ENCODE data around the gene MARCHF3. TPM values are rescaled to one million over a fixed set of nuclear protein-coding genes. Genes with fewer than 3 reads are reported as not detected.

Gene MARCHF3
- total RNA-seq, 4 donors from 2014 or later, result 23.4 to 53.7 (median 29.3) TPM

- intact Hi-C loops (cut with DNase I; ENCODE audit: low total_unique reads), result no loop called here
- 92 to 96% methylated on average over 6 of the region's 6 CpGs for WGBS, 2 donors
- TF ChIP-seq POLR2A (IDR thresholded peaks at IDR 0.05) (no peak), CTCF (IDR thresholded peaks at IDR 0.05) (no peak)
- H3K4me3 ChIP-seq (ENCODE audit: low read depth, poor library complexity, severe bottlenecking), result no peak overlapping the region
- no peak for DNase-seq (ENCODE audit: low spot score in 2 of 2)
Measured at GRCh38 chr5:126976520-126977172, 53.7 kb downstream of the MARCHF3 start.

GRCh38 chr5:126975796-126976195 lies 54.6 kb downstream of the MARCHF3 start:
- H3K4me3 ChIP-seq (ENCODE audit: low read depth, poor library complexity, severe bottlenecking), result no peak overlapping the region
- TF ChIP-seq CTCF (IDR thresholded peaks at IDR 0.05), result no peak
- TF ChIP-seq POLR2A (IDR thresholded peaks at IDR 0.05), result no peak
- intact Hi-C loops (cut with DNase I; ENCODE audit: low total_unique reads), result no loop called here
- DNase-seq (ENCODE audit: low spot score in 2 of 2), result no peak

- no peak for DNase-seq (ENCODE audit: low spot score in 2 of 2)
- intact Hi-C loops (cut with DNase I; ENCODE audit: low total_unique reads), result no loop called here
- TF ChIP-seq CTCF (IDR thresholded peaks at IDR 0.05) (no peak), POLR2A (IDR thresholded peaks at IDR 0.05) (no peak)
- H3K4me3 ChIP-seq (ENCODE audit: low read depth, poor library complexity, severe bottlenecking), result no peak overlapping the region
- WGBS, 2 donors, result 79 to 80% methylated on average over 6 of the region's 6 CpGs
Measured at GRCh38 chr5:126973193-126973592, 57.2 kb downstream of the MARCHF3 start.

- DNase-seq (ENCODE audit: low spot score in 2 of 2), result no peak
- WGBS, 2 donors, result 45 to 55% methylated on average over 4 of the region's 4 CpGs
- no peak overlapping the region for H3K4me3 ChIP-seq (ENCODE audit: low read depth, poor library complexity, severe bottlenecking)
- intact Hi-C loops (cut with DNase I; ENCODE audit: low total_unique reads), result no loop called here
- TF ChIP-seq POLR2A (IDR thresholded peaks at IDR 0.05) (no peak), CTCF (IDR thresholded peaks at IDR 0.05) (no peak)
Measured at GRCh38 chr5:126972062-126972895, 58.1 kb downstream of the MARCHF3 start.

GRCh38 chr5:126971455-126972031 lies 58.8 kb downstream of the MARCHF3 start:
- H3K4me3 ChIP-seq (ENCODE audit: low read depth, poor library complexity, severe bottlenecking), result no peak overlapping the region
- DNase-seq (ENCODE audit: low spot score in 2 of 2), result no peak
- TF ChIP-seq POLR2A (IDR thresholded peaks at IDR 0.05), result no peak
- TF ChIP-seq CTCF (IDR thresholded peaks at IDR 0.05), result no peak
- 59 to 86% methylated on average over 1 of the region's 1 CpG for WGBS, 2 donors
- intact Hi-C loops (cut with DNase I; ENCODE audit: low total_unique reads), result no loop called here
